Stimulated activated CD4-positive, alpha-beta T cell treated with anti-CD3 and anti-CD28 coated beads, Interleukin-1b, Interleukin-23, amount 100 ng/mL, for 4 hours (primary cell): ENCODE data around the gene KPNA3.

Source experiments
- DNase-seq, 2 donors: peaks; one replicate each; pipeline ENCODE4 v3.0.0-alpha.2; 2020; ENCODE audit warnings: low read depth in 2 of 2

KPNA3 gene

GRCh38 chr13:49678191-49678914 lies 114.1 kb downstream of the KPNA3 start:
- DNase-seq, result no peak

GRCh38 chr13:49676581-49677298 lies 115.7 kb downstream of the KPNA3 start:
- no peak for DNase-seq

GRCh38 chr13:49670828-49671227 lies 121.7 kb downstream of the KPNA3 start:
- DNase-seq, result no peak

- no peak for DNase-seq
Measured at GRCh38 chr13:49669735-49670309, 122.7 kb downstream of the KPNA3 start.

GRCh38 chr13:49667773-49668172 lies 124.7 kb downstream of the KPNA3 start:
- no peak for DNase-seq

GRCh38 chr13:49664606-49665005 lies 127.9 kb downstream of the KPNA3 start:
- DNase-seq, result no peak

- no peak for DNase-seq
Measured at GRCh38 chr13:49657241-49657641, 135.2 kb downstream of the KPNA3 start.

GRCh38 chr13:49655906-49656305 lies 136.6 kb downstream of the KPNA3 start:
- no peak for DNase-seq

- DNase-seq, result no peak
Measured at GRCh38 chr13:49654011-49654410, 138.5 kb downstream of the KPNA3 start.

- DNase-seq, result no peak
Measured at GRCh38 chr13:49653478-49653877, 139.0 kb downstream of the KPNA3 start.

GRCh38 chr13:49652355-49653305 lies 139.9 kb downstream of the KPNA3 start:
- no peak for DNase-seq

- DNase-seq, result no peak
Measured at GRCh38 chr13:49651570-49652354, 140.7 kb downstream of the KPNA3 start.

- DNase-seq, result no peak
Measured at GRCh38 chr13:49649963-49650312, 142.5 kb downstream of the KPNA3 start.
